WI38 (cell line): ENCODE measurements around the gene UBTF.

Experiments
- H3K4me3 ChIP-seq: 2 replicates; pipeline ENCODE4 v1.5.1; 2011; ENCODE audit warnings: low read depth, mild to moderate bottlenecking, control low read depth, low read length
- CTCF ChIP-seq: IDR thresholded peaks from 2 replicates; pipeline ENCODE4 v1.5.1; 2012; ENCODE audit warnings: low read depth, mild to moderate bottlenecking, control low read depth, low read length

UBTF gene

GRCh38 chr17:44199553-44200477, 19.7 kb downstream of the UBTF start, which contains the start of gene ATXN7L3:
TSS of gene ATXN7L3 (minus strand) at chr17:44199884. CDS start at chr17:44198070, 1,814 bp downstream.
- no peak for TF ChIP-seq CTCF
- H3K4me3 ChIP-seq, result peak within 1 kb of the TSS; percentile 86

- peak overlapping the region; percentile 86 for H3K4me3 ChIP-seq
- TF ChIP-seq CTCF, result no peak
Observed at GRCh38 chr17:44198721-44199552, 20.5 kb downstream of the UBTF start.

- TF ChIP-seq CTCF, result no peak
- peak overlapping the region; percentile 86 for H3K4me3 ChIP-seq
Observed at GRCh38 chr17:44197980-44198720, 21.3 kb downstream of the UBTF start.

DNA sequence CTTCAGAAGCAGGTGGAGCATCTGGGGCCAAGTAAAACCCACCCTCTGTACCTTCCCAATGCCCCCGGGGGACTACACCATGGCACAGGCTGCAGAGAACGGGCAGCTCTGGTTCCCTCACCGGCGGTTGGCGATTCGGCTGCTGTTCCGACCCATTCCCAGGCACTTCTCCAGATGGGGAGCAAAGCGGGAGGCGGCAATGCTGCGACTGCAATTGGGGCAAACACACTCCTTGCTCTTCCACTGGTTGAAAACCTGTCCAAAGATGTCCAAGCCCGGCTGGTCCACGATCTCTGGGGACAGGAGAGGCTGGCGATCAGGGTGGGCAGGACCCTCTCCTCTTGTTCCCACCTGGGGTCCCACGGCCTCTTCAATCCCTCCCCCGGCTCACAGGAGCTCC, 22.4 kb downstream of the UBTF start:
- TF ChIP-seq CTCF, result no peak
- H3K4me3 ChIP-seq, result no peak overlapping the region

DNA sequence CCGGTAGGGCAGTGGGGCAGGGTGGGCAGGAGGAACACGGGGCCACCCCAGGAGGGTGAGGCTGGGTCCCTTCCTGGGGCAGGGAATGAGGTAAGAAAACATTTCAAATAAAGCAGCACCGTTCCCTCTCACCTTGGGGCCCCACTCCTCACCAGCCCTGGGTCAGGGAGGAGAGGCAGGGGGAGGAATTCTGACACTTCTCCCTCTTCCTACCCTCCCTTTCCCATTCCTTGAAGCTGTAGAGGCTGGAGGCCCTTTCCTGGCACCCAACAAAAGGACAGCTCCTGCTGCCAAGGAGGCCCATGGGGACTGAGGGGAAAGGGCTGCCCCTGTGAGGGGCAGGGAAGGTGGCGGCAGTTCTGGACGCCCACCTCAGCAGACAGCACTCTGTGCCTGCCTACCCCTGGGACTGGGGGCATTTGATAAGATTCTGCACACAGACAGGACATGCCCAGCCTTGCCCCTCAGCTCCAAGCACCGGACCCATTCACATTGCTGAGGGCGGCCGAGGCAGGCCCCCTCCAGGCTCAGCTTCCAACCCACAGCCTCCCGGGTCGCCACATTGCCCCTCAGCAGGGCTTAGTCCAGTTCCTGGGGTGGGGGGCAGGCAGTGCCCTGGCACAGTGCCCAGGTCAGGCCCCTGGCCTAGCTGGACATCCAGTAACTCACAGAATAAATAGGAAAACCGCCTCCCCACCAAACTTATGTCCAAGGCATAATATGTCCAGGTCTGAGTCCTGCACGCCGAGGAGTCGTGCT, 26.0 kb downstream of the UBTF start:
- TF ChIP-seq CTCF, result no peak
- no peak overlapping the region for H3K4me3 ChIP-seq

DNA sequence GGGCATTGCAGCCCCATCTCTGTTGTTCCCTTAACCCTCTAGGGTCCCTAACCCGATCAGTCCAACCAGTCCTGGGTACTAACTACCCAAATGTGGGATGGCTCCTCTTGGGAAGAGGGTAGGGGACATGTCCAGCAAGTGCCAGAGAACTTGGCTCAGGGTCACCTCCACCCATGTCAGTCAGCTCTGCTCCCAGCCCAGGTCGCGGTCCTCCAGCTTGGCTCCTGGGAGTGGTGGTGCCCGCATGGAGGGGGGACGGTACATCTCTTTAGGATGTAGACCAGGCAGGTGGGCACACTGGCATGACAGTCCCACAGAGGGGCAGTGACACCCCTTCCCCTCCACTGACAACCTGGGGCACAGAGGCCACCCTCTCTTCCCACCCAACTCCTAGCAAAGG, 26.7 kb downstream of the UBTF start:
- TF ChIP-seq CTCF, result no peak
- no peak overlapping the region for H3K4me3 ChIP-seq
